Measurements from ENCODE around the gene GORASP2. TPM values are rescaled to one million over a fixed set of nuclear protein-coding genes. Genes with fewer than 3 reads are reported as not detected.

The GORASP2 gene
- total and polyA plus RNA-seq, 2 experiments from 2014 or later, result 70.4 to 132 TPM

DNA sequence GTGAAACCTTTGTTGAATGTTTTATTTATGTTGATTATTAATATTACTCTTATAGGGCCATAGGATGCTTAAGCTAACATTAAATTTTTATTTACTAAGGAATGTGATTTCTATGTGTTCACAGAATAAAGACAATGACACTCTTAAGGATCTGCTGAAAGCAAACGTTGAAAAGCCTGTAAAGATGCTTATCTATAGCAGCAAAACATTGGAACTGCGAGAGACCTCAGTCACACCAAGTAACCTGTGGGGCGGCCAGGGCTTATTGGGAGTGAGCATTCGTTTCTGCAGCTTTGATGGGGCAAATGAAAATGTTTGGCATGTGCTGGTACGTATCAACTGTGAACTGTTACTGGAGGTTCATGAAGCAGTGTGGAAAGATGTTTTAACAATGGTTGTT is 20.4 kb downstream of the GORASP2 start:
- Histone ChIP-seq H3K9ac (no peak overlapping the region), H2AFZ (no peak overlapping the region), H4K20me1 (ENCODE audit: insufficient read depth) (peaks cover 21% of the 10 kb centered on the region; the same call in 1 of the 2 replicates), H3K36me3 (ENCODE audit: low read depth) (peaks cover 53% of the 10 kb centered on the region), H3F3A (ENCODE audit: insufficient read depth) (no peaks in the 10 kb centered on the region; the same call in 1 of the 2 replicates), H3K4me3 (no peak overlapping the region), H3K9me3 (ENCODE audit: low read depth) (no peaks in the 10 kb centered on the region), H3K9me2 (ENCODE audit: insufficient read depth) (no peaks in the 10 kb centered on the region), H3K4me2 (ENCODE audit: unreplicated experiment) (no peak overlapping the region), H3K79me2 (ENCODE audit: insufficient read depth) (peaks cover 94% of the 10 kb centered on the region), H3K27me3 (replicated peaks; ENCODE audit: insufficient read depth) (no peaks in the 10 kb centered on the region), H3K4me1 (ENCODE audit: insufficient read depth) (peaks cover 8% of the 10 kb centered on the region), H3K27ac (no peak overlapping the region)
- in situ Hi-C loops (cut with MboI), result no loop called here
- DNase-seq, result no peak
- TF ChIP-seq EZH2 (IDR thresholded peaks at IDR 0.05; ENCODE audit: insufficient read depth, poor library complexity, severe bottlenecking) (no peak), EZH2phosphoT487 (IDR thresholded peaks at IDR 0.05; ENCODE audit: insufficient read depth, low read depth) (no peak)
- WGBS, 2 experiments (ENCODE audit: low coverage in 1 of 2, low lambda C conversion rate in 2 of 2, missing lambda C conversion rate in 2 of 2), result 78 to 79% methylated on average over 5 of the region's 5 CpGs

- Histone ChIP-seq H3K27ac (no peak overlapping the region), H3K4me2 (ENCODE audit: unreplicated experiment) (no peak overlapping the region), H4K20me1 (ENCODE audit: insufficient read depth) (peaks cover 14% of the 10 kb centered on the region; the same call in 1 of the 2 replicates), H3F3A (ENCODE audit: insufficient read depth) (no peaks in the 10 kb centered on the region; the same call in 1 of the 2 replicates), H3K4me3 (no peak overlapping the region), H3K36me3 (ENCODE audit: low read depth) (peaks cover 62% of the 10 kb centered on the region), H3K9ac (no peak overlapping the region), H3K9me2 (ENCODE audit: insufficient read depth) (no peaks in the 10 kb centered on the region), H3K4me1 (ENCODE audit: insufficient read depth) (peaks cover 8% of the 10 kb centered on the region), H3K27me3 (replicated peaks; ENCODE audit: insufficient read depth) (no peaks in the 10 kb centered on the region), H2AFZ (no peak overlapping the region), H3K79me2 (ENCODE audit: insufficient read depth) (peaks cover 94% of the 10 kb centered on the region), H3K9me3 (ENCODE audit: low read depth) (no peaks in the 10 kb centered on the region)
- 89 to 91% methylated on average over 4 of the region's 4 CpGs for WGBS, 2 experiments (ENCODE audit: low coverage in 1 of 2, low lambda C conversion rate in 2 of 2, missing lambda C conversion rate in 2 of 2)
- in situ Hi-C loops (cut with MboI), result no loop called here
- no peak for DNase-seq
- TF ChIP-seq EZH2 (IDR thresholded peaks at IDR 0.05; ENCODE audit: insufficient read depth, poor library complexity, severe bottlenecking), result no peak
- TF ChIP-seq EZH2phosphoT487 (IDR thresholded peaks at IDR 0.05; ENCODE audit: insufficient read depth, low read depth), result no peak
Measured at GRCh38 chr2:170950221-170950761, 21.2 kb downstream of the GORASP2 start.

DNA sequence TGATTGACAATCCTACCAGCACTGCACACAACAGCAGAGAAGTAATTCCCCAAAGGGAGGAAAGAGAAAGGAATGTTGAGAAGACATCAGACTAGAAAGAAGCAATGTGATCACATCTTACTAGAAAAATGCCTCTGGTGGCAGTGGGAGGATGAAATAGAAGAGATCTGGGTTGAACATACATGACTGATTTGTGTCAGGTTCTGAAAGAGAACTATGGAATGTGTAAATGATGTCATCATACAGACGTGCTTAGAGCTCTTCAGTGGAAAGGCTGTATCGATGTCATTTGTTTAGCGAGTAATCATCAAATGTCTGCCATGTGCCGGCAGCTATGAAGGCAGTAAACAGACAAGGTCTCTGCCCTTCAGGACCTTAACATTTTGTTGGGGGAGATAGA is 24.9 kb downstream of the GORASP2 start:
- Histone ChIP-seq H3K9ac (no peak overlapping the region), H3K27me3 (replicated peaks; ENCODE audit: insufficient read depth) (no peaks in the 10 kb centered on the region), H3K4me3 (no peak overlapping the region), H3K36me3 (ENCODE audit: low read depth) (peaks cover 88% of the 10 kb centered on the region), H3F3A (ENCODE audit: insufficient read depth) (peaks cover 3% of the 10 kb centered on the region), H3K9me3 (ENCODE audit: low read depth) (no peaks in the 10 kb centered on the region), H3K4me1 (ENCODE audit: insufficient read depth) (peaks cover 4% of the 10 kb centered on the region), H3K4me2 (ENCODE audit: unreplicated experiment) (no peak overlapping the region), H3K79me2 (ENCODE audit: insufficient read depth) (peaks cover 73% of the 10 kb centered on the region), H3K27ac (no peak overlapping the region), H2AFZ (no peak overlapping the region), H4K20me1 (ENCODE audit: insufficient read depth) (no peaks in the 10 kb centered on the region), H3K9me2 (ENCODE audit: insufficient read depth) (no peaks in the 10 kb centered on the region)
- DNase-seq, result no peak
- WGBS, 2 experiments (ENCODE audit: low coverage in 1 of 2, low lambda C conversion rate in 2 of 2, missing lambda C conversion rate in 2 of 2), result 81 to 84% methylated on average over 4 of the region's 4 CpGs
- TF ChIP-seq EZH2phosphoT487 (IDR thresholded peaks at IDR 0.05; ENCODE audit: insufficient read depth, low read depth) (no peak), EZH2 (IDR thresholded peaks at IDR 0.05; ENCODE audit: insufficient read depth, poor library complexity, severe bottlenecking) (no peak)
- in situ Hi-C loops (cut with MboI), result no loop called here

DNA sequence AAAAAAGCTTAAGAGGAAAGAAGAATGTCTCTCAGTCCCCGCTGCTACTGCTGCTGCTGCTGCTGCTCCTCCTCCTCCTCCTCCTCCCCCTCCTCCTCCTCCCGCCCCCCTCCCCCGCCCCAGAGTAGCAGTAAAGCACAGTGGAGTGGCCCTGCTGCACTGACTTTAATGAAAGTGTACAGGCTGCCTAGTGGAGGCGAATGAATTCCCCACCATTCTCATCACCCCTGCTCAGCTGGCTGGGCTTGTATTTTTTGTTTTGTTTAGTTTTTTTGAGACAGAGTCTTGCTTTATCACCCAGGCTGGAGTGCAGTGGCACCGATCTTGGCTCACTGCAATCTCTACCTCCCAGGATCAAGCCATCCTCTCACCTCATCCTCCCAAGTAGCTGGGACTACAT is 34.3 kb downstream of the GORASP2 start:
- TF ChIP-seq EZH2phosphoT487 (IDR thresholded peaks at IDR 0.05; ENCODE audit: insufficient read depth, low read depth), result no peak
- TF ChIP-seq EZH2 (IDR thresholded peaks at IDR 0.05; ENCODE audit: insufficient read depth, poor library complexity, severe bottlenecking), result no peak
- no peaks in the 10 kb centered on the region for H3K4me1 ChIP-seq (ENCODE audit: insufficient read depth)
- H3K9me2 ChIP-seq (ENCODE audit: insufficient read depth), result no peaks in the 10 kb centered on the region
- H3K27ac ChIP-seq, result no peak overlapping the region
- H4K20me1 ChIP-seq (ENCODE audit: insufficient read depth), result no peaks in the 10 kb centered on the region
- H2AFZ ChIP-seq, result no peak overlapping the region
- peaks cover 20% of the 10 kb centered on the region for H3F3A ChIP-seq (ENCODE audit: insufficient read depth)
- no peak overlapping the region for H3K9ac ChIP-seq
- 66 to 100% methylated on average over 1 to 5 of the region's 5 CpGs for WGBS, 2 experiments (ENCODE audit: low coverage in 1 of 2, low lambda C conversion rate in 2 of 2, missing lambda C conversion rate in 2 of 2)
- H3K4me3 ChIP-seq, result no peak overlapping the region
- no peak for DNase-seq
- H3K9me3 ChIP-seq (ENCODE audit: low read depth), result no peaks in the 10 kb centered on the region
- peaks cover 80% of the 10 kb centered on the region for H3K36me3 ChIP-seq (ENCODE audit: low read depth)
- in situ Hi-C loops (cut with MboI), result loop anchor here (10.0 kb wide), 1 partner anchor 461 kb away; no protein-coding TSS in a partner anchor
- no peaks in the 10 kb centered on the region for H3K27me3 ChIP-seq (replicated peaks; ENCODE audit: insufficient read depth)
- H3K4me2 ChIP-seq (ENCODE audit: unreplicated experiment), result no peak overlapping the region
- peaks cover 13% of the 10 kb centered on the region for H3K79me2 ChIP-seq (ENCODE audit: insufficient read depth)
